NCI-H460 (cell line): ENCODE measurements around the gene MRPL20. TPM values are rescaled to one million over a fixed set of nuclear protein-coding genes. Genes with fewer than 3 reads are reported as not detected.
"Not testable (repeated sequence)": the region's sequence is repeated elsewhere in the genome, so short reads cannot be mapped to it uniquely, and the experiment has no call there.

Experiments
- DNase-seq: peaks from one replicate; pipeline ENCODE4 v3.0.0-alpha.2; 2016; ENCODE audit warnings: low read depth; ENCODE audit errors: extremely low read depth
- total RNA-seq: library from RNA; depleted of rRNA; stranded (reverse); fragments of >200 nt; shearing (Covaris generic); gene quantifications from 2 replicates; pipeline ENCODE4 v1.2.3, GENCODE V29; 2014

MRPL20 gene
- total RNA-seq, 1 experiment from 2014 or later: 136 TPM

DNA sequence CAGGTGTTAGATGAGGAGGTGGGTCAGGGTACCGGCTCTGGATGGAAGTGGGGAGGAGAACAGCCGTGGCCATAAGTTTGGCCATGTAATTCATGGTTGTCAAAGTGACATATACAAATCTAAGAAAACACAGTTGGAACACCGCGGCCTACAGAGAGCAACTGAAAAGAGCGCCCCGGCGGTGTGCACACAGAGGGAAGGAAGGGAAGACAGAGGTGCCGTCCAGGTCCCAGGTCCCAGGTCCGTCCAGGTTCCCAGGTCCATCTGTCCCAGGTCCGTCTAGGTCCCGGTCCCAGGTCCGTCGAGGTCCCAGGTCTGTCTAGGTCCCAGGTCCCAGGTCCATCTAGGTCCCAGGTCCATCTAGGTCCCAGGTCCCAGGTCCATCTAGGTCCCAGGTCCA, 4.5 kb upstream of the MRPL20 start:
- DNase-seq: no peak

DNA sequence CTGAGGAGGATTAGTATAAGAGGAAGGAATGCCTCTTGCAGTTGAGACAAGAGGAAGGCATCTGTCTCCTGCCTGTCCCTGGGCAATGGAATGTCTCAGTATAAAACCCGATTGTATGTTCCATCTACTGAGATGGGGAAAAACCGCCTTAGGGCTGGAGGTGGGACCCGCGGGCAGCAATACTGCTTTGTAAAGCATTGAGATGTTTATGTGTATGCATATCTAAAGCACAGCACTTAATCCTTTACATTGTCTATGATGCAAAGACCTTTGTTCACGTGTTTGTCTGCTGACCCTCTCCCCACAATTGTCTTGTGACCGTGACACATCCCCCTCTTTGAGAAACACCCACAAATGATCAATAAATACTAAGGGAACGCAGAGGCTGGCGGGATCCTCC, 3.1 kb upstream of the MRPL20 start:
- DNase-seq: not testable (repeated sequence)

- no peak for DNase-seq
Measured at GRCh38 chr1:1407636-1408318, 684 bp upstream of the MRPL20 start.

DNA sequence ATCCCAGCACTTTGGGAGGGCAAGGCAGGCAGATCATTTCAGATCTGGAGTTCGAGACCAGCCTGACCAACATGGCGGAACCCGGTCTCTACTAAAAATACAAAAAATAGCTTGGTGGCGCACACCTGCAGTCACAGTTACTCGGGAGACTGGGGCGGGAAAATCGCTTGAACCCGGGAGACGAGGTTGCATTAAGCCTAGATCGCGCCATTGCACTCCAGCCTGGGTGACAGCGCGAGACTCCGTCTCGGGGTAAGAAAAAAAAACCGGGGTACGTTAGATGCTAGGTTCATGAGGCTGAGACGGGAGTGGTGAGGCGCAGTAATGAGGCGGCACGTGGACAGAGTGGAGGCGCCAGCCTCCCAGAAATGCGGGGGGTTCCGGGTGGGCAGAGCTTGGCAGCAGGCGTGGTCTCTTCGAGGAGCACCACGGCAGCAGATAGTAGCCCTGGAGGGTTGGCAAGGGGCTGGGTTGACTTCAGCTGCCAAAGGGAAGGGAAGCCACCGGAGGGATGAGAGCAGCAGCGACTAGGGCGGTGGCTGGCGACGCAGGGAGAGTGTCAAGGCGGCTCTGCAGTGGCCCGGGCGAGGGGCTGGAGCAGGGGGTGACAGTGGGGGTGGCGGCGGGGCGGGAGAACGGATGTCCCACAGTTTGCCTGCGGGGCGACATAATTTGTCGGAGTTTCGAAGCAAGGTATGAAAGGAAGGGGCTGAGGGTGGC, 832 bp downstream of the MRPL20 start:
- no peak for DNase-seq

DNA sequence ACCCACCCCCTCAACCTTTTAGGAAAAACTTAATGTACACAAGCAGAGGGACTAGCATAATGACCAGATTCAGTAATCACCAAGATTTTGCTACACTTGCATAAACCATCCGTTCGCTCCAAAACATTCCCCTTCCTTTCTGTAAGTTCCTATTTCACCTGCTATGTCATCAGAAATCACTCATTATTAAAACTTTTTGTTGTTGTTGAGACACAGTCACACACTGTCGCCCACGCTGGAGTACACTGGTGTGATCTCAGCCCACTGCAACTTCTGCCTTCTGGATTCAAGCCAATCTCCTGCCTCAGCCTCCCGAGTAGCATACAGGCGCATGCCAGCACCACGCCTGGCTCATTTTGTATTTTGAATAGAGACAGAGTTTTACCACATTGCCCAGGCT, 3.4 kb downstream of the MRPL20 start:
- no peak for DNase-seq

GRCh38 chr1:1402901-1403392, 4.1 kb downstream of the MRPL20 start:
- not testable (repeated sequence) for DNase-seq

- DNase-seq: peak; percentile 40
Measured at GRCh38 chr1:1402072-1402900, 4.8 kb downstream of the MRPL20 start.

GRCh38 chr1:1401457-1402010, 5.6 kb downstream of the MRPL20 start:
- DNase-seq: no peak

DNA sequence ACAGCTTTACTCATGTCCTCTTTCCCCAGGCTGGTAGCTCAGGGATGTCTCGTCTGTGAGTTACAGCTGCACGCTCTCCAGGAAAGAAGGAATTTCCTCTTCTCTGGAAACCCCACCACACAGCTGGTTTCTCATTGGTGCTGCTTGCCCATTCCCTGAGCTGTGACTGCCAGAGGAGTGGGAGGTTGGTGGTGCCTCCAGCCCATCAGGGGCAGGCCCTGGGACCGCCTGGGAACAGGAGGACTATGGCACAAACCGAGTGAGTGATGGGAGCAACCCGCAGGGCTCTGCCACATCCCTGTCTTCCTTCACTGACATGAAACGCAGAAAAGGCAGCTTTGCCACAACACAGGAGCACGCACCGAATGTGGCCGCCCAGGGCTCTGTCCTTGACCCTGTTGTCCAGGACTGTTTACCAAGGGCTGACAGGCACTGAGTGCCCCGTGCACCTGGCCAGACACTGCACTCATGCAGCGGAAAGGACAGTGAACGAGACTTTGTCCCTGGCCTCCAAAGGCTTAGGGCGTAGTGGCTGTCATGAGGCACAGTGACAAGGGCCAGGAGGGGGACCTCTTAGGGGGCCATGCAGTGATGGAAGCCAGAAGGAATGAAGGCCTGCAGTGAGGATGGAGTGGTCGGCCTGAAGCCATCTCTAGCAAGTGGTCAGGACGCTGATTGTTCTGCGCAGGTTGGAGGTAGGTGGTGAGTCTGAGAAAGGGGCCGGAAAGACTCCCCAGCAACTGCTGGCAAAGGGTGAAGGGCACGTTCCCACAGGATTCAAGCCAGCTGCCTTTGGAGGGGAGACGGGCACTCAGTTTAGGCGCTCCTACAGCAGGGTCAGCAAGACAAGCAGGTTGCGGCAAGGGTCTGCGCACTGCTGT, 6.3 kb downstream of the MRPL20 start:
- DNase-seq: no peak

GRCh38 chr1:1399872-1400575, 7.1 kb downstream of the MRPL20 start:
- no peak for DNase-seq

DNA sequence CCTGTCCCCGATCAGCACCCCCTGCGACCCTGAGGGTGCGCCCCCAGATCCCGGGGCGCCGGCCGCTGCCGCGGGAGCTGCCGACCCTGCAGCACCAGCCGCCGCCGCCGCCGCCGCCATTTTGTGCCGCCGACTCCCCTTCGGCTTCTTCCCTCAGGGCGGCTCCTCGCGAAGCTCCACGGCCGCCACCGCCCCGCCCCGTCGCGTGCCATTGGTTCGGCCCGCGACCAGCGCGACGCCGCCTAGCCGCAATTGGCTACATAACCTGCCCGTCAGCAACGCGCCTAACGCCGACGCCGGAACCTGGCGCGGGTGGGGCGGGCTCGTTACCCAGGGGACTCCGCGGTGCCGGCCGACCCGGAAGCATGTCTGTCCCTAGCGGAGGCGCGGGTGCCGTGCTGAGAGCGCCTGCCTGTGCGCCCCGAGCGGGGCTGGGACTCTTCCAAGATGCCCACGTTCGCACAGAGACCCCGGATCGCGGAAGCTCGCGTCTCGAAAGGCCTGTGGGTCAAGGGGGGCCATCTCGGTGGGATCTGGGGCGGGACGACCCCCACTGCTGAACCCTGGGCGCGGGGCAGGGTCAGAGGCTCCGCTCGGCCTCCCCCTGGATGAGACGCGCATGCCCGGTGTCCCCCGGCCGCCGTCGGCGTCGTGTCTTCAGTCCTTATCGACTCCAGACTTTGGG, 7.8 kb downstream of the MRPL20 start, which contains the start of gene CCNL2:
Gene CCNL2 (minus strand): TSS at position 149 of the 685 bp plus-strand sequence. CDS start 29 bp downstream, at position 120.
- DNase-seq: peak; percentile 94

DNA sequence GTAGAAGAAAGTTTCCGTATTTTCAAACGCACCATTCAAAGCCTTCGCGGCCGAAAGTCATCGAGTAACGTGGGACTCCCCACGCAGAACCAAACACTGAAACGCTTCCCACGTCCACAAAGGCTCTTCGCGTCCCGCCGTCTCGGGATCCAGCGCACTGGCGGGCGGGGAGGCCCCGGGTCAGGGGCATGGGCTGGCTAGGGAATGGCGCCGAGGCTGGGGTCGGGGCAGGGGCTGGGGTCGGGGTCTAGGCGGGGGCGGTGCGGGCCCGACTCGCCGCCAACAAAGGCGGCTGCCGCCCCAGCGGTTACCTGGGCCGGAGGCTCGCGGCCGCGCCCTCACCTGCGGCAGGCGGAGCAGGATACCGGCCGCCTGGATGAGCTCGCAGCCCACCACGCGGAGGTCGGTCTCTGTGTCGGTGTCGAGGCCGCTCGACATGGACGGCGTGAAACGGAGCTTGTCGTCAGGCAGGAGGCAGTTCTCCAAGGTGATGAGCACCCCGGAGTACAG, 8.4 kb downstream of the MRPL20 start:
- DNase-seq: no peak

GRCh38 chr1:1397839-1398523, 9.1 kb downstream of the MRPL20 start:
- DNase-seq: peak; percentile 20

DNA sequence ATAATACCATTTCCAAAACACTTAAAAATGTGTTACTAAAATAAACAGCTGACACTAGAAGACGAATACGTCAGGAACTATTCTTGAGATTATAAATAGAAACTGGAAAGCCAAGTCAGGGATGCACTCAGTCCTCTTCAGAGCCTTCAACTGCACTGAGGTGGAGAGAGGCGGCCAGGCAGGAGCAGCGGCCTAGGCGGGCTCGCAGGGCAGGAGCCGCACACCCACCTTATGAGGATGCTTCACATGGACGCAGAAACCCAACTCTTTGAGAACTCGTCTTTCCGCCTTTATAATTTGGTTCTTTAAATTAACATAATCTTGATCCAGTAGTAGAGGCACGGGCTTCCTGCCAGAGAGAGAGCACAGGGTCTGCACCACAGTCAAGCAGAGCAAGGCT, 11.9 kb downstream of the MRPL20 start:
- no peak for DNase-seq

DNA sequence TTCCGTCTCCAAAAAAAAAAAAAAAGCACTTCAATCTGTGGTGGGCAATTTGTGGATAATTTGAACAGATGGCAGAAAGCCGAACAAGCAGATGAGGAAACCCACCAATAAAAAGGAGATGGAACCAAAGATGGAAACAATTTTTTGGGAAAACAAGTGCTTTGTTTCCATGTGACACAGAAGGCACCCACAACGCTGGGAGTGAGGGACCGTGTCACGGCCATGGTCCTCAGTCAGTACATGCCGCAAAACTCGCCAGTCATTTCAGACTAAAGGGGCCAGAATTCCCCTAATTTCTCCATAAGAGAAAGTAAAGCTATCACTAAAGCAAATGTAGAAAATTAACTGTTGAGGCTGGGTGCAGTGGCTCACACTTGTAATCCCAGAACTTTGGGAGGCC, 13.0 kb downstream of the MRPL20 start:
- no peak for DNase-seq

DNA sequence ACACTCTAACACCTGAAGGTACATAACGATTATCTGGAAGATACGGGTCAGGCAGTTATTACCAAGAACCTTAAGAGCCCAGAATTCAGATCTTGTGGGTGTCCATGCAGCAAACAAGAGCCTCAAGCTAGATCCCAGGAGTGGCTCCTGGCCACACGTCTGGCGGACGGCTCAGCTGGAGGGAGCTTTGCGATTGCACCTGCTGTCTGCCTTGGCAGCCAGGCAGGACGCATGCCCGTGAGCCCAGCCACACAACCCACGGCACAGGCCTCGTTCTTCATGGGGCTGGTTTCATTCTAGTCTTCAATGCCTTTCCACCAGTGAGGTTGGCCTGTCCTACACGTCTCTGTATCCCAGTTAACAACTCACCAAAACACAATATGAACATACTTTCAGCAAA, 13.7 kb downstream of the MRPL20 start:
- no peak for DNase-seq

DNA sequence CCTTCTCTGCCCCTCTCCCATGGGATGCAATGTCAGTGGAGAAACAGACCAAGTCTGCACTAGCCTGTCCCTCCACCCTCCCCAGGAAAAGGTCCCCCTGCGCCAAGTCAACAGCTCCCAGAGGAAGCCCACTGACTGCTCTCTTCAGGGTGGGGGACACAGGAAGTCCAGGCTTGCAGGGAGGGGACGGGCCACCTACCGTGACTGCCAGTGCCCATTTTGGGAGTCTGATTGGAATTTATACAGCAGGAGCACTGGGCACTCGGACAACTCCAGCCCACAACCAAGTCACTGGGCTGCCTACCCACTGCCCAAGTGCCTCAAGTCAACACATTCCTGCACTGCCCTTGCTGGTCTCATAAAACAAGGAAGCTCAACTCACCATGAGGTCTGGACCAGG, 14.1 kb downstream of the MRPL20 start:
- DNase-seq: no peak

DNA sequence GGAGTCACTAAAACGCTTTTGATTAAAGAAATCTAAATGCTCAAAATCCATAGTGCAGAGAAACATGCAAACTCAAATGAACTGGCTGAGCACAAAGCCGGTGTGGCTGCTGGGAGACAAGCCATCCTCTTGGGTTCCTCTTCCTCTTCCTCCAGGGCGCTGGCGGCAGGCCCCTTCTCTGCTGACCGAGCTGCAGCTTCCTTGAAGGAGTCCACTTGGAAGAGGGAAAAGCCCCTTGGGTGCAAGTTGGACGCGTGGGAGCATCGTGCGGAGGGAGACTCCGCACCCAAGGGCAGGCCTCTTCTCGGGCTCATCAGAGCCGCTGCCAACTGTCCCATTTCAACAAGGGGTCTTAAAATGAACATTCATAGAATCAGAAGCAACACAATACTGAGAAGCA, 15.9 kb downstream of the MRPL20 start:
- no peak for DNase-seq
